H1 (cell line): Measurements from ENCODE around the gene MARS1. TPM values are rescaled to one million over a fixed set of nuclear protein-coding genes. Genes with fewer than 3 reads are reported as not detected.

Experiments
- CTBP2 ChIP-seq: IDR thresholded peaks from 2 replicates; pipeline ENCODE4 v1.7.0; 2011; ENCODE audit warnings: borderline replicate concordance, mild to moderate bottlenecking, moderate library complexity, mixed read lengths, low read length; ENCODE audit not compliant: insufficient read depth, insufficient read length
- JUND ChIP-seq: IDR thresholded peaks from 2 replicates; pipeline ENCODE4 v1.6.1; 2011; ENCODE audit warnings: mild to moderate bottlenecking, improper control_type of control experiment, low read length
- RAD21 ChIP-seq, 2 experiments: IDR thresholded peaks in 1 of 2; conservative IDR thresholded peaks in 1 of 2; 2 replicates each; pipeline ENCODE4 v1.6.1; 2011; ENCODE audit warnings: low read depth in 2 of 2, low read length in 2 of 2, improper control_type of control experiment in 1 of 2, inconsistent platforms in 1 of 2, mild to moderate bottlenecking in 1 of 2, moderate library complexity in 1 of 2
- SIN3A ChIP-seq, 2 experiments: IDR thresholded peaks in 1 of 2; conservative IDR thresholded peaks in 1 of 2; 2 replicates each; pipeline ENCODE4 v1.6.1; 2011 to 2012; ENCODE audit warnings: low read length in 2 of 2, improper control_type of control experiment in 1 of 2, low read depth in 1 of 2, mild to moderate bottlenecking in 1 of 2
- SUZ12 ChIP-seq: fragments of 200-600 bp; sonication (generic); IDR thresholded peaks from 2 replicates; pipeline ENCODE4 v1.6.1; 2012; ENCODE audit warnings: mild to moderate bottlenecking, inconsistent platforms, low read length, moderate library complexity, mixed read lengths
- polyA plus RNA-seq, 7 experiments: library from polyadenylated mRNA; depleted of rRNA in 3 of 7; stranded (reverse) in 5 of 7; unstranded in 2 of 7; fragments of >200 nt in 5 of 7; fragments of 200-250 nt in 2 of 7; gene quantifications; 1 replicate in 5 of 7; 2 replicates in 1 of 7; 4 replicates in 1 of 7; pipeline versions ENCODE4 v1.2.1 to v1.2.3, GENCODE V29; 2011 to 2013; ENCODE audit warnings: missing spikeins in 2 of 7, mixed read lengths in 2 of 7
- total RNA-seq: library from RNA; stranded (reverse); fragmentation: NEBNext Ultra II Directional; extraction: Animal tissue kit (Norgen Biotek cat#: 25700); gene quantifications from 2 replicates; pipeline ENCODE4 v1.2.1, GENCODE V29; 2021
- TF ChIP-seq, protein P1 (sequence below): IDR thresholded peaks from 2 replicates; pipeline ENCODE4 v1.6.1; 2012; ENCODE audit warnings: low read length, inconsistent platforms

The MARS1 gene
- total and polyA plus RNA-seq, 2 of the 8 experiments (the other 6 are each of a cell fraction or from before 2014, with no cell fraction given): 194 to 407 TPM

DNA sequence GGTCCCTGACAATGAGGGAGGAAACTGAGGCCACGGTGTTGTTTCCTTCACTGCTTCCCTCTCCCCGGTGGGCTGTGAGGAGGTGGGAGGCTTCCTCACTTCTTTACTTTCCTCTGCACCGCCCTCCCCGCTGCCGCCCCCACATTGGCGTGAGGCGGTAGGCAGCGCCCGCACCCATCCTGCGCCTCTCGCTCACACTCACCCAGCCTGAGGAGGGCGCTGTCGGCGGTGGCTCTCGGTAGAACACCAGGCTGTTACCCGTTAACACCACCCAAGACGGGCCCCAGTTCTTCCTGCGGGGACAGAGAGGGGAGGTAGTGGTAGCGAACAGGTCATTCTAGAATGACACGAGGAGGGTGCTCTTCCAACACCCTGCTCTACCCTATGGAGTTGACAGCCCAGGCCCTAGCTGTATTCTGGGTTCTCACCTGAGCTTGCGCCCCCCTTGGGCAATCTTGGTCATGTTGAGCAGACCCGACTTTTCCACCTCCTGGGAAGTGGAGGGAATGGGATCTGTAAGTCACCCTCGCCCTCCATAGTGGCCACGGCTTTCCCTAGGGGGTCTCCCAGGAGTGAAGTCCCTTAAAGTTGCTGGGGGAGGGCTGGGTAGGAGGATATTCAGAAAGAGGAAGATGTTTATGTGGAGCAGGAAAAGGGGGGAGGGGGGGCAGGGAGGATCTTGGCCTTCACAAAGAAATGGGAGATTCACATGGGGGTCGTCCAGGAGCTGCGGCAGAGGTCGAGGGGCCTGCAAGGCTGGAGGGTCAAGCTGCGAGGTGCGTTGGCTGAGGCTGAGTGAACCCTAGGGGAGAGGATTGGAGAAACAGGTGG lies 11.5 kb upstream of the MARS1 start (continued):
- TF ChIP-seq RAD21 (IDR thresholded peaks at IDR 0.05 in 1 of 2, conservative IDR thresholded peaks at IDR 0.05 in 1 of 2; ENCODE audit: low read depth in 2 of 2, low read length in 2 of 2) (peak in 1 of 2 experiments; percentile 6; a peak in 1 of 4 replicates), SUZ12 (peak; percentile 7; the same call in 1 of the 2 replicates), SIN3A (conservative IDR thresholded peaks at IDR 0.05 in 1 of 2, IDR thresholded peaks at IDR 0.05 in 1 of 2; ENCODE audit: low read depth in 1 of 2, low read length in 2 of 2) (peak in 1 of 2 experiments; percentile 24; a peak in 1 of 4 replicates), JUND (no peak), CTBP2 (no peak)
- TF ChIP-seq, protein P1, sequence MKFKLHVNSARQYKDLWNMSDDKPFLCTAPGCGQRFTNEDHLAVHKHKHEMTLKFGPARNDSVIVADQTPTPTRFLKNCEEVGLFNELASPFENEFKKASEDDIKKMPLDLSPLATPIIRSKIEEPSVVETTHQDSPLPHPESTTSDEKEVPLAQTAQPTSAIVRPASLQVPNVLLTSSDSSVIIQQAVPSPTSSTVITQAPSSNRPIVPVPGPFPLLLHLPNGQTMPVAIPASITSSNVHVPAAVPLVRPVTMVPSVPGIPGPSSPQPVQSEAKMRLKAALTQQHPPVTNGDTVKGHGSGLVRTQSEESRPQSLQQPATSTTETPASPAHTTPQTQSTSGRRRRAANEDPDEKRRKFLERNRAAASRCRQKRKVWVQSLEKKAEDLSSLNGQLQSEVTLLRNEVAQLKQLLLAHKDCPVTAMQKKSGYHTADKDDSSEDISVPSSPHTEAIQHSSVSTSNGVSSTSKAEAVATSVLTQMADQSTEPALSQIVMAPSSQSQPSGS: no peak
